Bronchial epithelial cell (primary cell): ENCODE results near the gene CPD. TPM values are rescaled to one million over a fixed set of nuclear protein-coding genes. Genes with fewer than 3 reads are reported as not detected.

Experiments
- DNase-seq: peaks from one replicate; pipeline ENCODE4 v3.0.0-alpha.2; 2010; ENCODE audit warnings: low read depth
- FAIRE-seq: peaks from 2 replicates; lab custom pipeline; 2011; peaks lifted over from hg19 to GRCh38; lab: Jason Lieb, UNC
- H3K27me3 ChIP-seq: 2 replicates; pipeline ENCODE4 v1.5.1; 2011; ENCODE audit warnings: low read length; ENCODE audit not compliant: control insufficient read depth, insufficient read depth
- H3K36me3 ChIP-seq: 2 replicates; pipeline ENCODE4 v1.5.1; 2011; ENCODE audit warnings: low read length; ENCODE audit not compliant: control insufficient read depth, insufficient read depth
- H3K4me3 ChIP-seq: 2 replicates; pipeline ENCODE4 v1.5.1; 2011; ENCODE audit warnings: mild to moderate bottlenecking, low read depth, low read length, control low read depth
- total RNA-seq: library from RNA; depleted of rRNA; stranded (reverse); fragments of >200 nt; gene quantifications from 2 replicates; pipeline ENCODE4 v1.2.1, GENCODE V29; 2014
- TF ChIP-seq, protein P1 (sequence below): IDR thresholded peaks from 2 replicates; pipeline ENCODE4 v1.5.1; 2011; ENCODE audit warnings: mild to moderate bottlenecking, moderate library complexity, low read length, control low read depth, inconsistent platforms; ENCODE audit not compliant: insufficient read depth, severe bottlenecking

Gene CPD
- total RNA-seq, 1 donor from 2014 or later, result 164 TPM

DNA sequence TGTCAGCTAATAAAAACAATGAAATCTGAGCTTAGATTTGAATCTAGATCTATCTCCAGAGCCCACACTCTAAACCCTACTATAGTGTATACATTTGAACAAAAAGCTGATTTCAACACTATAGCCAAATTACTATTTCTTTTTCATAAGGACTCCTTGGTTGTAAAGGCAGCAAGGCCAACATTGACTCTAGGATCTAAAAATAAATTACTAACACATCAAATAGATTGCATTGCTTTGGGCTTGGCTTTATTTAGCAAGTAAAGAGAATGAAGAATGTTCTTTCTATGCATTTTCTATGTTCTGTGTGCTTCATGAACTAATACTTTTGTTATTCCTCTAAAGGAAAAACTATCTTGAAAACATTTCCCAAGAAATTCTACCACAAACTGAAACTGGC, 103.8 kb downstream of the CPD start:
- FAIRE-seq (no peak), DNase-seq (no peak)
- H3K36me3 ChIP-seq, result peaks cover 5% of the 10 kb centered on the region

DNA sequence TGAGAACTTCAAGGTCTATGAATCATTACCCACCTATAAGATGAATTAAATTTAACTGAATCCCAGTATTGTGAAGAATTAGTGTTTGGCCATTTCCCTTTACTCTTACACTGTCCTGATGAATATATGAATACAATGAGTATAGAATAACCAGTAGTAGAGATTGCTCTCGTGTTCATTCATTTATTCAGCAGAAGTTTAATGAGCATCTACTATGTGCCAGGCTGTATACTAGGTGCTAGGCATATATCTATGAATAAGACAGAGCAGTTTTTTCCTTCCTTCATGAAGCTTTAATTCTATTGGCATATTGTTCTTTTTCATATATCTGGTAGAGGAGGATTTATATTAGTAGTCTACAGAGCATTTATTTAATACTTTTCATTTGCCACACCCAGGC, 104.4 kb downstream of the CPD start:
- Histone ChIP-seq H3K36me3 (peaks cover 5% of the 10 kb centered on the region), H3K27me3 (no peaks in the 10 kb centered on the region), H3K4me3 (no peak overlapping the region)
- DNase-seq (no peak), FAIRE-seq (no peak)
- TF ChIP-seq, protein P1, sequence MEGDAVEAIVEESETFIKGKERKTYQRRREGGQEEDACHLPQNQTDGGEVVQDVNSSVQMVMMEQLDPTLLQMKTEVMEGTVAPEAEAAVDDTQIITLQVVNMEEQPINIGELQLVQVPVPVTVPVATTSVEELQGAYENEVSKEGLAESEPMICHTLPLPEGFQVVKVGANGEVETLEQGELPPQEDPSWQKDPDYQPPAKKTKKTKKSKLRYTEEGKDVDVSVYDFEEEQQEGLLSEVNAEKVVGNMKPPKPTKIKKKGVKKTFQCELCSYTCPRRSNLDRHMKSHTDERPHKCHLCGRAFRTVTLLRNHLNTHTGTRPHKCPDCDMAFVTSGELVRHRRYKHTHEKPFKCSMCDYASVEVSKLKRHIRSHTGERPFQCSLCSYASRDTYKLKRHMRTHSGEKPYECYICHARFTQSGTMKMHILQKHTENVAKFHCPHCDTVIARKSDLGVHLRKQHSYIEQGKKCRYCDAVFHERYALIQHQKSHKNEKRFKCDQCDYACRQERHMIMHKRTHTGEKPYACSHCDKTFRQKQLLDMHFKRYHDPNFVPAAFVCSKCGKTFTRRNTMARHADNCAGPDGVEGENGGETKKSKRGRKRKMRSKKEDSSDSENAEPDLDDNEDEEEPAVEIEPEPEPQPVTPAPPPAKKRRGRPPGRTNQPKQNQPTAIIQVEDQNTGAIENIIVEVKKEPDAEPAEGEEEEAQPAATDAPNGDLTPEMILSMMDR, result no peak

More for the DNA sequence above, 103.8 kb downstream of the CPD start:
- H3K27me3 ChIP-seq, result no peaks in the 10 kb centered on the region
- TF ChIP-seq, protein P1, result no peak
- no peak overlapping the region for H3K4me3 ChIP-seq

DNA sequence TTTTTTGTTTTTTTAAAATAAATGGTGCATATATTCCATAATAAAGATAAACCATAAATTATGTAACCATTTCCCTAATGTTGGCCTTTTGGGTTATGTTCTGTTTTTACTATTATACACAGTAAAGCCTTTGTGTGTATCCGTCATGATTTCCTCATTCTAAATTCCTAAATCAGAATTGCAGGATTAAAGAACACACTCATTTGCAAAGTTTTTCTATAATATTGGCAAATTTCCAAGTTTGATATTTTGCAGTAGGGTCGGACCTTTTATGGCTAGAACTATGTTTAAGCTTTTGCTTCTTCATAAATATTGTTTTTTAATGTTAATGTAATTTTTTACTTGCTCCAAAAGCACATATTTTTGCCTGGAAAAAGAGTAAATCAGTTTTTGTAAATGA, 115.1 kb downstream of the CPD start:
- DNase-seq (no peak), FAIRE-seq (no peak)
- Histone ChIP-seq H3K27me3 (no peaks in the 10 kb centered on the region), H3K4me3 (no peak overlapping the region), H3K36me3 (peaks cover 9% of the 10 kb centered on the region)
- TF ChIP-seq, protein P1, result no peak

DNA sequence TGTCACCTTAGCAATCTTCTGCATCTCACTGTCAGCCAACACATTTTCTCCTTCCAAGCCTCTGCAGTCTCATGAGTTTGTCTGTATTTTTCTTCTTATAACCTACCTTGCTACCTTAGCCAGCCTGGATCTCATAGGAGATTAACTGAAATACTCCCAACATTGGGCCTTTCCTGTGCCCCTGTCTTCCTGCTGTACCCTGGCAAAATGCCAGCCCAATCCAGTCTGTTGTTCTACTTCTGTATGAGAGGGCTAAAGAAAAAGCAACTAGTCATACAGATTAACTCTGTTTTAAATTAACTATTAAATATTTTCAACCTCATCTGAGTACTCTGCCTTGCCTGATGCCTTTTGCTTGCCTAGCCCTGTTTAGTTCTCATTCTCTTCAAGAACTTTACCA, 116.9 kb downstream of the CPD start:
- Histone ChIP-seq H3K36me3 (peaks cover 8% of the 10 kb centered on the region), H3K4me3 (no peak overlapping the region), H3K27me3 (no peaks in the 10 kb centered on the region)
- TF ChIP-seq, protein P1, result no peak
- no peak for FAIRE-seq
- DNase-seq, result no peak

DNA sequence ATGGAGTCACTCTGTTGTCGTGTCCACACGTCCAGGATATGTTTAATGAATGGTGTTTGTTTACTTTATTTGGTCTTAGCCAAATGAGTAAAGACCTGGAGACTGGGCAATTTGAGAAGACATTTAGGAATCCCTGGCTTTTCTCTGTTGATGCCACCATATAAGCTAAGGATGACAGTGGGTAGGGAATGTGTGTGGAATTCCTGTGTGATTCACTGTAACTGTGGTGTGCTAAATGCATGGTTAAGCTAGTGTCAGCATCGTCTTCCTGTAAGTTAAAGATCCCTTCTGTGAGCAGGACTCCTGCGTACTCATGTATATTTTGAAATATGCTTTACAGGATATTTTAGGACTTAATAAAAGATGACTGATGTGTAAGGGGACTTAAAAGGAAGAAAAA, 124.8 kb downstream of the CPD start:
- H3K4me3 ChIP-seq, result no peak overlapping the region
- DNase-seq (no peak), FAIRE-seq (no peak)
- H3K27me3 ChIP-seq, result no peaks in the 10 kb centered on the region
- TF ChIP-seq, protein P1, result no peak
- H3K36me3 ChIP-seq, result peaks cover 6% of the 10 kb centered on the region

DNA sequence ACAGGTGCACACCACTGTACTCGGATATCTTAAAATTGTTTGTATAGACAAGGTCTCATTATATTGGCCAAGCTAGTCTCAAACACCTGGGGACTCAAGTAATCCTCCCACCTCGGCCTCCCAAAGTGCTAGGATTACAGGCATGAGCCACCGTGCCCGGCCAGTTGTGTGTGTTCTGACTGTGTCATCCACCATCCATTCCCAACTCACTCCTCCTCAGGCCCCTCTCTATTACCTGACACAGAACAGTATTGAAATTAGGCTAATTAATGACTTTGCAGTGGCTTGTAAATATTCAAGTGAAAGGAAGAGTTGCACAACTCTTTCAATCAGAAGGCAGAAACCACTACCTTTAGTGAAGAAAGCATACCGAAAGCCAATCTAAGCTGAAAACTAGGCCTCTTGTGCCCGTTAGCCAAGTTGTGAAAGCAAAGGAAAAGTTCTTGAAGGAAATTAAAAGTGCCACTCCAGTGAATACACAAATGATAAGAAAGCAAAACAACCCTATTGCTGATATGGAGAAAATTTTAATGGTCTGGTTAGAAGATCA, 127.2 kb downstream of the CPD start:
- H3K27me3 ChIP-seq, result no peaks in the 10 kb centered on the region
- TF ChIP-seq, protein P1, result no peak
- DNase-seq, result no peak
- no peak for FAIRE-seq
- H3K36me3 ChIP-seq, result peaks cover 6% of the 10 kb centered on the region
- no peak overlapping the region for H3K4me3 ChIP-seq
